Fibroblast of the aortic adventitia (primary cell): Measurements from ENCODE around the gene ZNF385B. TPM values are rescaled to one million over a fixed set of nuclear protein-coding genes. Genes with fewer than 3 reads are reported as not detected.

Source experiments
- DNase-seq: peaks from one replicate; pipeline ENCODE4 v3.0.0-alpha.2; 2010; ENCODE audit warnings: low read depth
- H3K4me3 ChIP-seq: 2 replicates; pipeline ENCODE4 v1.5.1; 2011; ENCODE audit warnings: low read depth, mild to moderate bottlenecking, control low read depth, low read length, moderate library complexity
- total RNA-seq: library from RNA; depleted of rRNA; stranded (reverse); fragments of >200 nt; gene quantifications from 2 replicates; pipeline ENCODE4 v1.2.3, GENCODE V29; 2012; ENCODE audit warnings: low replicate concordance
- TF ChIP-seq, protein P1 (sequence below): IDR thresholded peaks from 2 replicates; pipeline ENCODE4 v1.5.1; 2011; ENCODE audit warnings: mild to moderate bottlenecking, low read length, control low read depth, inconsistent platforms; ENCODE audit not compliant: insufficient read depth

ZNF385B gene
- total RNA-seq, 1 donor = 4.8 TPM

DNA sequence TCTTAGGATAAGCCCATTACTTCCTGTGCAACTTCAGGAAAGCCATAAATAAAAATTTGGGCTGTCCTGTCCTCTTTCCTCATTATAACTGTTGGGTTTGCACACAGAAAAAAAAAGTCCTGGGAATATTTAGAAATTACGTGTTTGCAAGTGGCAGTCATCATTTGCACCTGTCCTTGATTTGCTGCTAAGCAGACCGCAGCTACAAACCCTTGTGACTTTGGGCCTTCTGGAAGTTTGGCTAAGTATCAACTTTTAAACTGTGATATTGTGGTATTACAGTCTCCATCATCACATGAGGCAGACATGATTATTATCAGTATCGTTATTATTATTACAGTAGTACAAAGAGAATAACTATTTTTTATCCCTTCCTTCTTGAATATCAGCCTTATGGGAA lies 336.1 kb downstream of the ZNF385B start:
- H3K4me3 ChIP-seq = no peak overlapping the region
- TF ChIP-seq, protein P1, sequence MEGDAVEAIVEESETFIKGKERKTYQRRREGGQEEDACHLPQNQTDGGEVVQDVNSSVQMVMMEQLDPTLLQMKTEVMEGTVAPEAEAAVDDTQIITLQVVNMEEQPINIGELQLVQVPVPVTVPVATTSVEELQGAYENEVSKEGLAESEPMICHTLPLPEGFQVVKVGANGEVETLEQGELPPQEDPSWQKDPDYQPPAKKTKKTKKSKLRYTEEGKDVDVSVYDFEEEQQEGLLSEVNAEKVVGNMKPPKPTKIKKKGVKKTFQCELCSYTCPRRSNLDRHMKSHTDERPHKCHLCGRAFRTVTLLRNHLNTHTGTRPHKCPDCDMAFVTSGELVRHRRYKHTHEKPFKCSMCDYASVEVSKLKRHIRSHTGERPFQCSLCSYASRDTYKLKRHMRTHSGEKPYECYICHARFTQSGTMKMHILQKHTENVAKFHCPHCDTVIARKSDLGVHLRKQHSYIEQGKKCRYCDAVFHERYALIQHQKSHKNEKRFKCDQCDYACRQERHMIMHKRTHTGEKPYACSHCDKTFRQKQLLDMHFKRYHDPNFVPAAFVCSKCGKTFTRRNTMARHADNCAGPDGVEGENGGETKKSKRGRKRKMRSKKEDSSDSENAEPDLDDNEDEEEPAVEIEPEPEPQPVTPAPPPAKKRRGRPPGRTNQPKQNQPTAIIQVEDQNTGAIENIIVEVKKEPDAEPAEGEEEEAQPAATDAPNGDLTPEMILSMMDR = no peak
- DNase-seq = no peak

DNA sequence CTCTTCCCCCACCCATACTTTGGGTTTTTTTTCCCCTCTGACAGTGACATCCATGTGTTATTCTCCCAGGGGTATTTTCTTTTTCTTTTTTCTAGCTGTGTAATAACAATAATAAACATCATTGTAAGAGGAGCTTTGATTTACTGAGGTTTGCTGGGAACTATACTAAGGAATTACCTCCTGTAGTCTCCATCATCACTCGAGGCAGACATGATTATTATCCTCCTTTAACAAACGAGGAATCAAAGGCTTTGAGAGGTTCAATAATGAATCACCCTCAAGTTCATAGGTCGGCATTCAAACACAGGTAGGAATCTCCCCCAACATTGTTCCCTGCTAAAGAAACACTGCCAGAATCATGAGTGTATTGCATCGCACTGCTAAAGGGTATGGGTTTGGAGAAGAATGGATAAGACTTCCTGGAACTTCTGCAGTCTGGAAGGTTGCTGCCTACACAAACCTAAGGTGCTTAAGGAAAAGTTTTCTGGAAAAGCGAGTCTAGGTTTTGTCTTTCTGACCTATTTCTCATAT lies 336.5 kb downstream of the ZNF385B start:
- no peak for DNase-seq
- H3K4me3 ChIP-seq = no peak overlapping the region
- TF ChIP-seq, protein P1 = no peak

DNA sequence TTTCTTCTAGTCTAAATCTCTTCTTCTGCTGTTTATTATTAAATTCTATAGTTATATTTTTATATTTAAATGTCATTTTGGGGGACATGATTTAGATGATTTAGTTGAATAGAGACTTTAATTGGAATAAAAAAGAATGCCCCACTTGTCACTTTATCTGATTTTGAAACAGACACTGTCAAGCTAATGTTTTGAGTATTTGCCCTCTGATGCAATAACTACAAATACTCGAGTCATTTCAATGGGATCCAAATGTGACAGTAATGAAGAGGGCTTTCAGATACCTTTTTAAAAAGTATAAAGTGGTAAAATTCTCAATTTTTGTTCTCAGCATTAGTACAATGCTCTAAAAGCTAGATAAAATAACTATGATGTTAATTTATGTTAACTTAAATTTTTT lies 339.5 kb downstream of the ZNF385B start:
- TF ChIP-seq, protein P1 = no peak
- no peak overlapping the region for H3K4me3 ChIP-seq
- no peak for DNase-seq

DNA sequence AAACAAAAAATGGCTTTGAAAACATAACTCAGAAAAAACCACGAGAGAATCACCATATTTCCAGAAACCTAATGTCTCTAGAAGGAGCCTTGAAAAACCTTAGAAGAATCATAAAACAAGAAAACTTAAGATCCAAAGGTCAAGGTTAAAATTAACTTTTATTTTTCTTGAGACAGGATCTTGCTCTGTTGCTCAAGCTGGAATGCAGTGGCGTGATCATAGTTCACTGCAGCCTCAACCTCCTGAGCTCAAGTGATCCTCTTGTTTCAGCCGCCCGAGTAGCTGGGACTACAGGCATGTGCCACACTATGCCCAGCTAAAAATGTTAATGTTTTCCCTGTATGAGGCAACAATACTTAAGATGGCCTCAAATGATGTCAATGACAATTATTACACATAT lies 342.6 kb downstream of the ZNF385B start:
- TF ChIP-seq, protein P1 = no peak
- no peak for DNase-seq

DNA sequence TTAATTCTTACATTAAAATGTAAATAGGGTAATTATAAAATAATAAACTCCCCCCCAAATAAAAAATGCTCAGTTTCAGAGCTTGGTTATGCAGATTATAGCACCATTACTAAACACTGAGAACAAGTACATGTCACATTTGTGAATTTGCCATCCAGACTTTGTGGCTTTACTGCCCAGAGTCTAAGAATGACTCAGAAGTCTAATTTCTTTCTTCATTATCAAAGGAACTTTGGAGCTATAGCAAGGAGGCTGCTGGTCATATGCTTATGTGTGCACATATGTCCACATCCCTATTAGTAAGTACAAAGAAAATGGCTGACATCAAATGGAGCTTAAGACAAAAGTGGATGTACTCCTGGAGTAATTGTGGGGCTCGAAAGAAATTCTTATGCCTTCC lies 348.2 kb downstream of the ZNF385B start:
- DNase-seq = no peak
- H3K4me3 ChIP-seq = no peak overlapping the region
- TF ChIP-seq, protein P1 = no peak

More for the DNA sequence above, 342.6 kb downstream of the ZNF385B start:
- H3K4me3 ChIP-seq = no peak overlapping the region

DNA sequence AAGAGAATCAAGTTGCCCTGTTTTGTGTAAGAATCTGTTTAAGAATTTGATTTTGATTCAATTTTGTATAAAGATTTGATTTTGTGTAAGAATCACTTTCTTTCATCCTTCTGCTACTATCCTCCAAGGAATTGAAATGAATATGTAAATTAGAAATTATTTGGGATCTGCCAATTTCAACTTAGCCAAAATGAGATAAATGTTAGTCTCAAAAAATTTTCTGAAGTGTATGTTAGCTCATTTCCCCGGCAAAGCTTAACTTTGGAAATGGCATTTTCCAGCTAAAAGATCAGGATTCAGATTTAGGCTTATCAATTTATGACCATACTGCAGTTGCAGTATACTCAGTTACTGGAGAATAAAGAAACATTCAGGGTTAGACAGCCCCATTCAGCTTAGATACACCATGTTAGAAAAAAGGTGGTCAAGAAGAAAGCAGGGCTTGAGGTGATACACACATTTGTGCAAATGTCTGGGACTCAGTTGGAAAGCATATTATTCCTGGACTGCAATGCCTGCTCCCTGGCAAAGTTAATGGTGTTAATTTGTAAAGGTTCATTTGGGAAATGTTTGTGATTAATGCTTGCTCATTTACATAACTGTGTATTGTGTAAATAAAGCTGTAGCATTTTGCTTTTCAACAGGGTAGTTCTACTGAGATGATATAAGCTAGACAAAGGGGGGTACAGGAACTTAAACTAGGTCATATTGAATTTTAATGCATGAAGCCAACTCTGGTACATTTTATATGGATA lies 349.0 kb downstream of the ZNF385B start:
- DNase-seq = no peak
- TF ChIP-seq, protein P1 = no peak
- H3K4me3 ChIP-seq = no peak overlapping the region
